ENCODE data around the gene TPM4.
A peak's percentile ranks its signal among the peaks of the same experiment; 100 is the strongest.

The TPM4 gene

GRCh38 chr19:16125737-16126495 lies 49.6 kb downstream of the TPM4 start:
- no peak for DNase-seq (ENCODE audit: low read depth in 3 of 3)

DNA sequence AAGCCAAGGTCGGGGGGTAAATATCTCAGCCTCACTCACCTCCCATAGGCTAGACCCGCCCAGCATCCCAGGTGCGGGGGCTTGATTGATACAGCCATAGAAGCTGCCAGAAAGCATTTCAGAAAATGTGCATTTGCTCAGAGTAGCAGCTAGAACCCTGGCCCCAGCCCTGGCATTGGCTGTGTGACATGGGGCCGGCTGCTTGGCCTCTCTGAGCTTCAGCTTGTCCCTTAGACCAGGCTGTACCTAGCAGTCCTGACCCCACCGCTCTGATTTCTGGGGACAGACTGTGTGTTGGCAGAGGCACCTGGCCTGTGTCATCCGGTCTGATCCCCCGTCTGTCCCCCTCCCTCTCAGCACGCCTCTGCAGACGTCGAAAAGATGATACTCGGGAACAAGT lies 50.8 kb downstream of the TPM4 start:
- DNase-seq (ENCODE audit: low read depth in 3 of 3) = no peak

DNA sequence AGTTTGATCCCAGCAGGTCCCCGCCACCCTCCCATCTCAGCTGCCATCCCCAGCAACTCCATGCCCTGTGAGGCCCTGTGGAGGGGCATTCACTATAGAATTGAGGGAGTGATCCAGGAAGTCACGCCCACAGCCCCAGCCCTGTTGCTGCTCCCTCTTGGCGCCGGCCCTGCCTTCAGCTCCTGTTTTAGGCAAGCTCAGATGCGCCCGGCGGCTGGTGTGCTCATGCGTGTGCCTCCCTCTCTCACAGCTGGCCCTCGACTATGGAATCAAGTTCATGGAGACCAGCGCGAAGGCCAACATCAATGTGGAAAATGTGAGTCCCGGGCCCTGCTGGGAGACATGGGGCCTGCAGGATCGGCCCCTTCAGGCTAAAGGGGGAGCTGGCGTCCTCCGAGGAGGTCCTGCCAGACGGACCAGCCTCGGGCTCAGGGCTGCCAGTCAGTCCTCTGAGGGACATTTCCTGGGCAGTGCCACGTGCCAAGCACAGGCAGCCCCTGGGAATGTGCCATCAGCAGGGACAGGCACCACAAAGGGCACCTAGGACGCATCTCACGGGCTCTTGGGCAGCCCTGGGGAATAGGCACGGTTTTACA lies 51.6 kb downstream of the TPM4 start:
- DNase-seq (ENCODE audit: low read depth in 3 of 3) = no peak

- no peak for DNase-seq (ENCODE audit: low read depth in 3 of 3)
Measured at GRCh38 chr19:16131648-16132047, 55.4 kb downstream of the TPM4 start.

GRCh38 chr19:16133818-16134217 lies 57.5 kb downstream of the TPM4 start:
- DNase-seq (ENCODE audit: low read depth in 3 of 3) = no peak

GRCh38 chr19:16134510-16134909 lies 58.2 kb downstream of the TPM4 start:
- no peak for DNase-seq (ENCODE audit: low read depth in 3 of 3)

GRCh38 chr19:16135430-16136127 lies 59.3 kb downstream of the TPM4 start:
- no peak for DNase-seq (ENCODE audit: low read depth in 3 of 3)

DNA sequence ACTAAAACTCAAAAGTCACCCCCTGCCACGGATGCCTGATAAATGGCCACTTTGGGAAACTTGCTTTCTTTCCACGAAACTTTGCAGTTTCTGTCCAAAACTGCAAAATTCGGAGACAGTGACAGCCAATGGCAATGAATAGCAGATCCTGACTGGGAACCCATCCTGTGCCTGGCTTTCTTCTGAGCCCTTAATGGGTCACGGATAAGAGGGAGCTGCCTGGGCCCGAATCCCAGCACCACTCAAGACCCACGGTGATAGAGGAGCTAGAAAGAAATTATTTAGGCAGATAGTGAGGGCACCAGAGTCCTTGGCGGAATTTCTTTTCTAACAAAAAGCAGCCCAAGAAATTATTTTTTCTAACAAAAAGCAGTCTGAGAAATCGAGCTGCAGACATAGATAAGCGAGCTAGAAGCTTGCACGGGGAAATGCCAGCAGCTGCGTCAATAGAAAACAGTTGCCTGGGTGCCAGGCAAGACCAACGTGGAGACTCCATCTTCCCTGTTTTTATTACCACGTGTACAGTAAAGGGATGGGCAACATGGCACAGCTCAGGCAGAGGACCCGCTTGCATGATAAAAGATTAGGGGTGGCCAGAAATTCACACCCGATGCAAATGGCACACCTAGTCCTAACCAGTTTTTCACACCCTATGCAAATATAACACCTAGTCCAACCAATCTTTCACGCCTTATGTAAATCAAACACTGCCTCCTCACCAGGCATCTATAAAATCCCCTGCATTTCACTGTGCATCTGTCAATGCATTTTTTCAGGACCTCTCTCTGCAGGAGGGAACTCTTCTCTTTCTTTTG lies 60.1 kb downstream of the TPM4 start:
- no peak for DNase-seq (ENCODE audit: low read depth in 3 of 3)

GRCh38 chr19:16139752-16140151 lies 63.5 kb downstream of the TPM4 start:
- DNase-seq (ENCODE audit: low read depth in 3 of 3) = no peak

DNA sequence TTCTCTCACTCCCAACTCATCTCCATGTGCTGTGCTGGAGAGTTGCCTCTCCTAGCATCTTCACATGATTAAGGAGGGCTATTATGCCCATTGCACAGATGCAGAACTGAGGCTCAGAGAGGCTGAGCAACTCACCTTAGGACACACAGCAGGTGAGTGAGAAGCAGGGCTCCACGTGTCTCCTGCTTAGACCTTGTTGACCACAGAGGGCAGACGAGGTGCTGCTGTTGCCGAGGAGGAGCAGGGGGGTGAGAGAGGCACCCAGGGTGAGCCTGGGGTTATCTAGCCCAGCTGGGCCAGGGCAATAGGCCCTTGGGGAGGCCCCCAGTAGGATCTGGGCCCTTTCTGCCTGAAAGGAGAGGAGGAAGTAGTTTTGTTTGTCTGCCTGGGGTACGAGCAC lies 64.7 kb downstream of the TPM4 start:
- DNase-seq (ENCODE audit: low read depth in 3 of 3) = no peak

GRCh38 chr19:16142032-16142580 lies 65.8 kb downstream of the TPM4 start:
- no peak for DNase-seq (ENCODE audit: low read depth in 3 of 3)

- DNase-seq (ENCODE audit: low read depth in 3 of 3) = peak; percentile 50 to 78 (median 69)
Measured at GRCh38 chr19:16143399-16144215, 67.3 kb downstream of the TPM4 start, which contains the start of gene HSH2D. Gene HSH2D, plus strand, starts transcription at chr19:16143685. Its CDS starts 5,066 bp downstream, at chr19:16148751.

DNA sequence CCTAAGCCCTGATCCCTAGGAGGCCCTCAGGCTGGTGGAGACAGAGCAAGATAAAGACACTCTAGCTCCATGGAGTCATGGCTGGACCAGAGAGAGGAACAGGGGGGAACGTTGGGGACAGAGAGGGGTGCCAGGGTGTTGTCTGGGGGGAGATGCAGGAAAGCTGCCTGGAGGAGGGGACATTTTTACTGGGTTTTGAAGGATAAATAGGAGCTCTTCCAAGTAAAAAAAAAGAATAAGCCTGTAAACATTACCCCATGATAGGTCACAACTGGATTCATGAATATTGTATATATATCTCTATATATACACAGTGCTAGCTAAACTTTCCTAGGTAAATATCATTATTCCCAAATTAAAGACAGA lies 67.9 kb downstream of the TPM4 start:
- no peak for DNase-seq (ENCODE audit: low read depth in 3 of 3)

GRCh38 chr19:16146112-16146511 lies 69.8 kb downstream of the TPM4 start:
- no peak for DNase-seq (ENCODE audit: low read depth in 3 of 3)

- no peak for DNase-seq (ENCODE audit: low read depth in 3 of 3)
Measured at GRCh38 chr19:16148443-16149229, 72.3 kb downstream of the TPM4 start.
